Retinal pigment epithelial cell (primary cell): ENCODE data around the gene SKAP1.

Source experiments
- DNase-seq: peaks from one replicate; pipeline ENCODE4 v3.0.0-alpha.2; 2010; ENCODE audit warnings: low read depth
- H3K4me3 ChIP-seq: 2 replicates; pipeline ENCODE4 v1.5.1; 2011; ENCODE audit warnings: mild to moderate bottlenecking, low read length, control low read depth, moderate library complexity
- TF ChIP-seq, protein P1 (sequence below): conservative IDR thresholded peaks from 2 replicates; pipeline ENCODE4 v1.5.1; 2011; ENCODE audit warnings: low read depth, low read length, control low read depth, inconsistent platforms

The SKAP1 gene

DNA sequence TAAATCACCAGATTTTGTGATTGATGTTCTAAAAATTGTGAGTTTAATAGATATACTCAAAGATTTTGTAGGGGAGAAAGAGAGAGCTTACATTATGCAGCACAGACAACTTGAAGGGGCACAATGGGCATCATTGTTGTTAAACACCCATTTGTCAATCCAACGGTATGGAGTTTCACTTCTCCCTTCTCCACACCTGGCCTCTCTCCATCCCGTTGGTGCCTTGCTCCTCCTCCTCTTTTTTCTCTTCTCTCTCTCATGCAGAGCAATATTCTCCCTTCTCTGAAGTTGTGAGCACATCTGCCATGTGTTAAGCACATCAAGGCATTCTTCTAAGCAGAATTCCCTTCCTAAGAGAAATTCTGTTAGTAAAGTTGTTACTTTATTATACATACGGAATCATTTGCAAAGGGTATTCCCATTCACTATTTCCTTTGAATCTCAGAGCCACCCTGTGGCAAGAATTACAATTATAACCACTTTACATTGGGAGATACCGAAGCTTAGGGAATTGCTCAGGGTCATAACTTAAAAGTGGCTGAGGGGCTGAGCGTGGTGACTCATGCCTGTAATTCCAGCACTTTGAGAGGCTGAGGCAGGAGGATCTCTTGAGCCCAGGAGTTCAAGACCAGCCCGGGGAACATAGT lies 40.5 kb upstream of the SKAP1 start:
- no peak for DNase-seq
- TF ChIP-seq, protein P1, sequence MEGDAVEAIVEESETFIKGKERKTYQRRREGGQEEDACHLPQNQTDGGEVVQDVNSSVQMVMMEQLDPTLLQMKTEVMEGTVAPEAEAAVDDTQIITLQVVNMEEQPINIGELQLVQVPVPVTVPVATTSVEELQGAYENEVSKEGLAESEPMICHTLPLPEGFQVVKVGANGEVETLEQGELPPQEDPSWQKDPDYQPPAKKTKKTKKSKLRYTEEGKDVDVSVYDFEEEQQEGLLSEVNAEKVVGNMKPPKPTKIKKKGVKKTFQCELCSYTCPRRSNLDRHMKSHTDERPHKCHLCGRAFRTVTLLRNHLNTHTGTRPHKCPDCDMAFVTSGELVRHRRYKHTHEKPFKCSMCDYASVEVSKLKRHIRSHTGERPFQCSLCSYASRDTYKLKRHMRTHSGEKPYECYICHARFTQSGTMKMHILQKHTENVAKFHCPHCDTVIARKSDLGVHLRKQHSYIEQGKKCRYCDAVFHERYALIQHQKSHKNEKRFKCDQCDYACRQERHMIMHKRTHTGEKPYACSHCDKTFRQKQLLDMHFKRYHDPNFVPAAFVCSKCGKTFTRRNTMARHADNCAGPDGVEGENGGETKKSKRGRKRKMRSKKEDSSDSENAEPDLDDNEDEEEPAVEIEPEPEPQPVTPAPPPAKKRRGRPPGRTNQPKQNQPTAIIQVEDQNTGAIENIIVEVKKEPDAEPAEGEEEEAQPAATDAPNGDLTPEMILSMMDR: no peak
- no peak overlapping the region for H3K4me3 ChIP-seq

DNA sequence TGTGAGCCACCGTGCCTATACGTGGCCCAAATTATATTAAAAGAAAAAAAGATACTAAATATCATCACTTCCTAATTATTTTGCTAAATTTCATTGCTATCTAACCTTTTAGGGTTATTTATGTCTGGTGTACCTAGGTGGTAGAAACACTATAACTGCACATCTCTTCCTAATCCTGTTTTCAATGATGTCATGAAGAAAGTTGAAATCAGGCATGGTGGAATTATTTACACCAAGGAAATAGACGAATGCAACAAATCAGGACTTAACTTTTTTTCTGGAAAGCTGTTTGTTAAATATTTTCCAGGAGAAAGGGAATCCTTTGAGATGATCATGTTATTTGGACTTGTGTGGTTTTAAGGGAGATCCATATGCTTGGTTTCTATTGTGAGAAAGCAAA lies 39.2 kb upstream of the SKAP1 start:
- no peak for DNase-seq
- TF ChIP-seq, protein P1: no peak
- H3K4me3 ChIP-seq: no peak overlapping the region

DNA sequence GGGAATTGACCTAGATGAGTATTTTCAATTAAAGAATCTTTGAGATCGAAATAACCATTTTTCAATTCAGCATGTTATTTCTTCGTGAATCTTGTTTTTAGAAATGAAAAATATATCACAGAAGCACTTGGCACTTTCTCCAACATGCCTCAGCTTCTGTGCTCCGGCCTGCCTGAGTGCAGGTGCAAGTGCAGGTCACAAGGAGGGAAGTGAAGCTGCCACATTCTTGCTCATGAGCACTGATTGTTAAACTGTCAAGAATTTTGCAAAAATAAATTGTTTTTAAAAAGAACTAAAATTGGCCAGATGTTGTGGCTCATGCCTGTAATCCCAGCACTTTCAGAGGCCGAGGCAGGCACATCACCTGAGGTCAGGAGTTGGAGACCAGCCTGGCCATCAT lies 38.3 kb upstream of the SKAP1 start:
- TF ChIP-seq, protein P1: no peak
- DNase-seq: no peak
- H3K4me3 ChIP-seq: no peak overlapping the region

DNA sequence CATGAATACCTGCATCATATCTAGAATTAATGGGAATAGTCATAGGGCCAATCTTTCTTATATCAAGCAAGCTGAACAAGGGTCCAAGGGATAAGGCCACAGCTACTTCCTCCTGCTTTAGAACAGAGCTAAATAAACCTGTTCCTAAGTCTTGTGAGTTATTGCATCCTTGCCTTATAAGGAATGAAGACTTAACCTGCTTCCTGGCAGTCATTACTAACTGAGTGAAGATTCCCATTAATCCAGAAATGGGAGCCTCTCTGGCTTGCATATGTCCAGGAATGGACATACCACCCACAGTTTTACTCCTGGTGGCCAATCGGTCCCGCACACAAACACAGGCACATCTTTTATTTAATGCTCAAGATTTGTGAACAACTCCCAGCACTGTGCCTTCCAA lies 35.9 kb upstream of the SKAP1 start:
- TF ChIP-seq, protein P1: no peak
- no peak overlapping the region for H3K4me3 ChIP-seq
- DNase-seq: no peak

DNA sequence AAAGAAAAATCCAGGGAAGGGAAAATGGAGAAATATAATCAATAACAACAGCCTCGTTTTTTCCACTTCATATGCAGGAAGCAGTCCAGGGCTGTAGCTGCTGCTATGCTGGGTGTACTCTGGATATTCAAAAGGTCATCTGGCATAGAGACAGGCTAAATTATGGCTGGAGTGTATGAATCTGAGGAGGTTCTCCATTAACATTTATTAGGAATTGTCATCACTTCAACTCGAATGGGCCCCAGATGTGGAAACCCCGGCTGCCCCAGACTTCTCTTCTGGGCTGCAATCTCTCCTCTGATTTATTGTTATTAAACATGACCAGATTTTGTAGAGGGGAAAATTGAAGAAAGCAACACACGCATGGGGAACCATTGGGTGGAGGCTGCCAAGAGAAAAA lies 33.5 kb upstream of the SKAP1 start:
- no peak overlapping the region for H3K4me3 ChIP-seq
- DNase-seq: no peak
- TF ChIP-seq, protein P1: no peak

DNA sequence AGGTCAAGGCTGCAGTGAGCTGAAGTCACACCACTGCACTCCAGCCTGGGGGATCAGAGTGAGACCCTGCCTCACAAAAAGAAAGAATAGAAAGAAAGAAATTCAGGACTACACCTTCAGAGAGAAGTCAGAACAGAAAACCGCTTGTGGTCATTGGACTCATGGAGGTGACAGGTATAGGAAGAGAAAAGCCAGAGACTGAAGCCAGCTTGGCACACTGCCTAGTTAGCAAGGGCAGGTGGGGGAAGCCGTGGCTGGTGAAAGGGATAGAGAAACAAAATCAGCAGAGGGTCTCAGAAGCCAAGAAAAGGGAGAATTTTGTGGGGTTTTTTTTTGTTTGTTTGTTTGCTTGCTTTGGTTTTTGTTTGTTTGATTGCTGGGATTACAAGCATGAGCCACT lies 32.9 kb upstream of the SKAP1 start:
- H3K4me3 ChIP-seq: no peak overlapping the region
- TF ChIP-seq, protein P1: no peak
- no peak for DNase-seq

DNA sequence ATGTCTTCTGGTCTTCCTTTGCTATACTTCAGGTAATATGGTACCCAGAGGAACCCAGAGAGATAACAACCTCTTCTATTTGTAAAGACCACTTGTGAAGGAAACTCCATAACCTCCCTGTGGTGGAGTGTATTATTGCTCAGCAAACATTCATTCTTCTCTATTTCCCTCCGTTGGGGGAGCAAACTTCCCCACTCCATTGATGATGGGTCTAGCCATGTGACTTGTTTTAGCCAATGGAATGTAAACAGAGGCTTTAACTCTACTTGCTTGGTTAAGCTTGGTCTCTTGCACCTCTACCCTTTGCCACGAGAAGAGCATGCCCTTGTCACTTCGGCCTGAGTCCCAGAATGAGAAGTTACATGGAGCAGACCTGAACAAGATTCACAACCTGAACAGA lies 30.0 kb upstream of the SKAP1 start:
- H3K4me3 ChIP-seq: no peak overlapping the region
- no peak for DNase-seq
- TF ChIP-seq, protein P1: no peak
